ENCODE data around the gene ALCAM. TPM values are rescaled to one million over a fixed set of nuclear protein-coding genes. Genes with fewer than 3 reads are reported as not detected.

ALCAM gene
- total RNA-seq, 2 experiments from 2014 or later = 20.9 to 21.7 TPM

- no peaks in the 10 kb centered on the region for H3K36me3 Mint-ChIP-seq
Observed at GRCh38 chr3:105423397-105423796, 56.7 kb downstream of the ALCAM start.

GRCh38 chr3:105424412-105425152 is 57.9 kb downstream of the ALCAM start:
- H3K4me3 Mint-ChIP-seq = no peak overlapping the region

More at GRCh38 chr3:105423397-105423796, 56.7 kb downstream of the ALCAM start:
- H3K27ac Mint-ChIP-seq = no peak overlapping the region
- H3K4me3 Mint-ChIP-seq = no peak overlapping the region
- H3K4me1 Mint-ChIP-seq = peaks cover 5% of the 10 kb centered on the region
- DNase-seq = no peak
- peaks cover 4% of the 10 kb centered on the region for H3K27me3 Mint-ChIP-seq
- H3K9me3 Mint-ChIP-seq = no peaks in the 10 kb centered on the region

GRCh38 chr3:105425153-105425502 is 58.4 kb downstream of the ALCAM start:
- Mint-ChIP-seq H3K36me3 (no peaks in the 10 kb centered on the region), H3K9me3 (no peaks in the 10 kb centered on the region), H3K27ac (no peak overlapping the region), H3K27me3 (no peaks in the 10 kb centered on the region), H3K4me3 (no peak overlapping the region), H3K4me1 (peaks cover 5% of the 10 kb centered on the region)
- DNase-seq = no peak

More at GRCh38 chr3:105424412-105425152, 57.9 kb downstream of the ALCAM start:
- Mint-ChIP-seq H3K36me3 (no peaks in the 10 kb centered on the region), H3K27ac (no peak overlapping the region), H3K27me3 (no peaks in the 10 kb centered on the region), H3K9me3 (no peaks in the 10 kb centered on the region), H3K4me1 (peaks cover 5% of the 10 kb centered on the region)
- DNase-seq = no peak

GRCh38 chr3:105427332-105427731 is 60.6 kb downstream of the ALCAM start:
- Mint-ChIP-seq H3K9me3 (no peaks in the 10 kb centered on the region), H3K27me3 (no peaks in the 10 kb centered on the region), H3K4me3 (no peak overlapping the region), H3K36me3 (no peaks in the 10 kb centered on the region), H3K27ac (no peak overlapping the region), H3K4me1 (peaks cover 5% of the 10 kb centered on the region)
- no peak for DNase-seq

GRCh38 chr3:105429034-105429762 is 62.5 kb downstream of the ALCAM start:
- Mint-ChIP-seq H3K4me1 (peaks cover 5% of the 10 kb centered on the region), H3K27ac (no peak overlapping the region), H3K27me3 (no peaks in the 10 kb centered on the region), H3K4me3 (no peak overlapping the region), H3K9me3 (no peaks in the 10 kb centered on the region), H3K36me3 (no peaks in the 10 kb centered on the region)
- no peak for DNase-seq

- DNase-seq = no peak
- Mint-ChIP-seq H3K27me3 (no peaks in the 10 kb centered on the region), H3K9me3 (no peaks in the 10 kb centered on the region), H3K36me3 (peaks cover 1% of the 10 kb centered on the region), H3K4me3 (no peak overlapping the region), H3K4me1 (peaks cover 5% of the 10 kb centered on the region), H3K27ac (no peak overlapping the region)
Observed at GRCh38 chr3:105430455-105430854, 63.7 kb downstream of the ALCAM start.

GRCh38 chr3:105431200-105431599 is 64.5 kb downstream of the ALCAM start:
- DNase-seq = no peak
- peaks cover 5% of the 10 kb centered on the region for H3K4me1 Mint-ChIP-seq
- H3K27ac Mint-ChIP-seq = no peak overlapping the region
- H3K27me3 Mint-ChIP-seq = no peaks in the 10 kb centered on the region
- no peaks in the 10 kb centered on the region for H3K9me3 Mint-ChIP-seq
- H3K4me3 Mint-ChIP-seq = no peak overlapping the region
- peaks cover 2% of the 10 kb centered on the region for H3K36me3 Mint-ChIP-seq

- no peak for DNase-seq
- no peaks in the 10 kb centered on the region for H3K4me1 Mint-ChIP-seq
- no peak overlapping the region for H3K4me3 Mint-ChIP-seq
- H3K36me3 Mint-ChIP-seq = peaks cover 2% of the 10 kb centered on the region
- no peak overlapping the region for H3K27ac Mint-ChIP-seq
- H3K27me3 Mint-ChIP-seq = no peaks in the 10 kb centered on the region
- no peaks in the 10 kb centered on the region for H3K9me3 Mint-ChIP-seq
Observed at GRCh38 chr3:105435277-105435676, 68.6 kb downstream of the ALCAM start.

GRCh38 chr3:105436687-105437086 is 70.0 kb downstream of the ALCAM start:
- no peak overlapping the region for H3K4me3 Mint-ChIP-seq

GRCh38 chr3:105440113-105440512 is 73.4 kb downstream of the ALCAM start:
- peaks cover 5% of the 10 kb centered on the region for H3K36me3 Mint-ChIP-seq
- H3K4me3 Mint-ChIP-seq = no peak overlapping the region
- no peak for DNase-seq
- peaks cover 1% of the 10 kb centered on the region for H3K9me3 Mint-ChIP-seq
- H3K27ac Mint-ChIP-seq = no peak overlapping the region
- H3K4me1 Mint-ChIP-seq = no peaks in the 10 kb centered on the region
- no peaks in the 10 kb centered on the region for H3K27me3 Mint-ChIP-seq

More at GRCh38 chr3:105436687-105437086, 70.0 kb downstream of the ALCAM start:
- no peaks in the 10 kb centered on the region for H3K27me3 Mint-ChIP-seq
- H3K36me3 Mint-ChIP-seq = peaks cover 2% of the 10 kb centered on the region
- DNase-seq = no peak
- H3K27ac Mint-ChIP-seq = no peak overlapping the region
- no peaks in the 10 kb centered on the region for H3K4me1 Mint-ChIP-seq
- no peaks in the 10 kb centered on the region for H3K9me3 Mint-ChIP-seq

GRCh38 chr3:105444725-105445124 is 78.0 kb downstream of the ALCAM start:
- Mint-ChIP-seq H3K27ac (no peak overlapping the region), H3K4me1 (no peaks in the 10 kb centered on the region)

GRCh38 chr3:105448338-105448982 is 81.8 kb downstream of the ALCAM start:
- peaks cover 3% of the 10 kb centered on the region for H3K9me3 Mint-ChIP-seq
- no peak overlapping the region for H3K27ac Mint-ChIP-seq
- H3K36me3 Mint-ChIP-seq = peaks cover 2% of the 10 kb centered on the region
- no peaks in the 10 kb centered on the region for H3K4me1 Mint-ChIP-seq
- H3K4me3 Mint-ChIP-seq = no peak overlapping the region
- DNase-seq = no peak
- peaks cover 4% of the 10 kb centered on the region for H3K27me3 Mint-ChIP-seq

More at GRCh38 chr3:105444725-105445124, 78.0 kb downstream of the ALCAM start:
- Mint-ChIP-seq H3K27me3 (no peaks in the 10 kb centered on the region), H3K4me3 (no peak overlapping the region), H3K9me3 (peaks cover 1% of the 10 kb centered on the region), H3K36me3 (peaks cover 3% of the 10 kb centered on the region)
- no peak for DNase-seq

- Mint-ChIP-seq H3K27ac (no peak overlapping the region), H3K27me3 (peaks cover 4% of the 10 kb centered on the region), H3K4me3 (no peak overlapping the region), H3K4me1 (no peaks in the 10 kb centered on the region), H3K36me3 (peaks cover 2% of the 10 kb centered on the region), H3K9me3 (peaks cover 4% of the 10 kb centered on the region)
- DNase-seq = no peak
Observed at GRCh38 chr3:105449414-105449813, 82.7 kb downstream of the ALCAM start.

- no peak overlapping the region for H3K4me3 Mint-ChIP-seq
- no peaks in the 10 kb centered on the region for H3K4me1 Mint-ChIP-seq
- H3K9me3 Mint-ChIP-seq = peaks cover 4% of the 10 kb centered on the region
- peaks cover under 1% of the 10 kb centered on the region for H3K27me3 Mint-ChIP-seq
- H3K36me3 Mint-ChIP-seq = peaks cover 4% of the 10 kb centered on the region
- no peak for DNase-seq
- H3K27ac Mint-ChIP-seq = no peak overlapping the region
Observed at GRCh38 chr3:105456017-105456416, 89.3 kb downstream of the ALCAM start.

GRCh38 chr3:105458518-105459215 is 92.0 kb downstream of the ALCAM start:
- no peak overlapping the region for H3K4me3 Mint-ChIP-seq
- no peak overlapping the region for H3K27ac Mint-ChIP-seq
- DNase-seq = no peak
- H3K27me3 Mint-ChIP-seq = peaks cover 4% of the 10 kb centered on the region
- no peaks in the 10 kb centered on the region for H3K4me1 Mint-ChIP-seq
- H3K36me3 Mint-ChIP-seq = peaks cover 2% of the 10 kb centered on the region
- H3K9me3 Mint-ChIP-seq = peaks cover 1% of the 10 kb centered on the region
